ENCODE results near the gene MAL. TPM values are rescaled to one million over a fixed set of nuclear protein-coding genes. Genes with fewer than 3 reads are reported as not detected.

Gene MAL
- total and polyA plus RNA-seq, 2 of the 4 experiments (the other 2 are of a cell fraction), result not detected

- H3K79me1 ChIP-seq (ENCODE audit: low read depth in 1 of 2, low read length in 2 of 2), result no peaks in the 10 kb centered on the region
- no peak overlapping the region for H2BK15ac ChIP-seq (ENCODE audit: low read depth, low read length)
- POLR2A ChIA-PET (ENCODE audit: unreplicated experiment), result no interaction called here
- no peak for DNase-seq
- H3K14ac ChIP-seq (replicated peaks; ENCODE audit: low read depth, low read length), result no peak overlapping the region
- no peak overlapping the region for H2BK20ac ChIP-seq (ENCODE audit: low read depth, low read length)
- TF ChIP-seq RFX5 (IDR thresholded peaks at IDR 0.05; ENCODE audit: low read depth, low read length) (no peak), MAZ (IDR thresholded peaks at IDR 0.05; ENCODE audit: borderline replicate concordance, low read depth, low read length) (no peak), ELK1 (IDR thresholded peaks at IDR 0.05; ENCODE audit: borderline replicate concordance, low read depth, low read length) (no peak), RCOR1 (IDR thresholded peaks at IDR 0.05; ENCODE audit: insufficient replicate concordance, low read length) (no peak), BHLHE40 (IDR thresholded peaks at IDR 0.05; ENCODE audit: low read depth, low read length) (no peak), CHD1 (IDR thresholded peaks at IDR 0.05; ENCODE audit: low read depth, low read length) (no peak), CEBPB (IDR thresholded peaks at IDR 0.05; ENCODE audit: low read depth, low read length) (no peak), NFE2L2 (IDR thresholded peaks at IDR 0.05; ENCODE audit: low read depth, low read length) (no peak), MXI1 (IDR thresholded peaks at IDR 0.05; ENCODE audit: borderline replicate concordance, low read depth, low read length) (no peak), RAD21 (IDR thresholded peaks at IDR 0.05; ENCODE audit: low read length) (no peak), SMC3 (IDR thresholded peaks at IDR 0.05; ENCODE audit: low read depth, low read length) (no peak)
- TF ChIP-seq, protein P1, sequence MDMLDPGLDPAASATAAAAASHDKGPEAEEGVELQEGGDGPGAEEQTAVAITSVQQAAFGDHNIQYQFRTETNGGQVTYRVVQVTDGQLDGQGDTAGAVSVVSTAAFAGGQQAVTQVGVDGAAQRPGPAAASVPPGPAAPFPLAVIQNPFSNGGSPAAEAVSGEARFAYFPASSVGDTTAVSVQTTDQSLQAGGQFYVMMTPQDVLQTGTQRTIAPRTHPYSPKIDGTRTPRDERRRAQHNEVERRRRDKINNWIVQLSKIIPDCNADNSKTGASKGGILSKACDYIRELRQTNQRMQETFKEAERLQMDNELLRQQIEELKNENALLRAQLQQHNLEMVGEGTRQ (IDR thresholded peaks at IDR 0.05; ENCODE audit: low read depth, low read length), result no peak
- TF ChIP-seq, protein P2, sequence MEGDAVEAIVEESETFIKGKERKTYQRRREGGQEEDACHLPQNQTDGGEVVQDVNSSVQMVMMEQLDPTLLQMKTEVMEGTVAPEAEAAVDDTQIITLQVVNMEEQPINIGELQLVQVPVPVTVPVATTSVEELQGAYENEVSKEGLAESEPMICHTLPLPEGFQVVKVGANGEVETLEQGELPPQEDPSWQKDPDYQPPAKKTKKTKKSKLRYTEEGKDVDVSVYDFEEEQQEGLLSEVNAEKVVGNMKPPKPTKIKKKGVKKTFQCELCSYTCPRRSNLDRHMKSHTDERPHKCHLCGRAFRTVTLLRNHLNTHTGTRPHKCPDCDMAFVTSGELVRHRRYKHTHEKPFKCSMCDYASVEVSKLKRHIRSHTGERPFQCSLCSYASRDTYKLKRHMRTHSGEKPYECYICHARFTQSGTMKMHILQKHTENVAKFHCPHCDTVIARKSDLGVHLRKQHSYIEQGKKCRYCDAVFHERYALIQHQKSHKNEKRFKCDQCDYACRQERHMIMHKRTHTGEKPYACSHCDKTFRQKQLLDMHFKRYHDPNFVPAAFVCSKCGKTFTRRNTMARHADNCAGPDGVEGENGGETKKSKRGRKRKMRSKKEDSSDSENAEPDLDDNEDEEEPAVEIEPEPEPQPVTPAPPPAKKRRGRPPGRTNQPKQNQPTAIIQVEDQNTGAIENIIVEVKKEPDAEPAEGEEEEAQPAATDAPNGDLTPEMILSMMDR (conservative IDR thresholded peaks at IDR 0.05; ENCODE audit: low read depth, low read length), result no peak
- peaks cover 48% of the 10 kb centered on the region; the same call in 1 of the 2 replicates for H3K27me3 ChIP-seq (ENCODE audit: control insufficient read depth, insufficient read depth, low read length)
- no peak overlapping the region for H3K4me3 ChIP-seq (ENCODE audit: insufficient read depth, low read depth, low read length)
- H3K4me1 ChIP-seq (ENCODE audit: control insufficient read depth, insufficient read depth, low read length), result no peaks in the 10 kb centered on the region
- no peak overlapping the region for H2AK9ac ChIP-seq (replicated peaks; ENCODE audit: low read depth, low read length, poor library complexity)
- no peak overlapping the region for H3K4me2 ChIP-seq (ENCODE audit: low read depth, low read length)
- no peak overlapping the region for H3K4ac ChIP-seq (ENCODE audit: low read depth, low read length)
- no TSS peak for BruUV-seq (replicated peaks)
- H3K18ac ChIP-seq (ENCODE audit: low read depth, low read length), result no peak overlapping the region
- H4K20me1 ChIP-seq (ENCODE audit: insufficient read depth, low read length), result no peaks in the 10 kb centered on the region
- intact Hi-C loops (cut with micrococcal nuclease) (no loop called here), dilution Hi-C loops (cut with HindIII; ENCODE audit: low sequenced_read_pairs, unreplicated experiment) (no loop called here), in situ Hi-C loops (cut with MboI; ENCODE audit: low sequenced_read_pairs) (no loop called here)
- no peak for ATAC-seq (ENCODE audit: low read depth)
- H4K5ac ChIP-seq (ENCODE audit: low read depth, low read length), result no peak overlapping the region
- H2BK5ac ChIP-seq (ENCODE audit: low read depth, low read length, poor library complexity, severe bottlenecking), result no peak overlapping the region
- H3K56ac ChIP-seq (ENCODE audit: extremely low read depth, insufficient read depth, low read length), result no peak overlapping the region
- no peaks in the 10 kb centered on the region for H3K9me1 ChIP-seq (ENCODE audit: insufficient read depth, low read length)
- H3K23ac ChIP-seq (ENCODE audit: low read depth, low read length), result no peak overlapping the region
- H4K91ac ChIP-seq (ENCODE audit: insufficient read depth, low read depth, low read length), result no peak overlapping the region
- H3K27ac ChIP-seq (ENCODE audit: insufficient read depth, low read length), result no peak overlapping the region
- H2AK5ac ChIP-seq (ENCODE audit: low read depth, low read length), result no peak overlapping the region
- WGBS, 2 experiments (ENCODE audit: extremely low coverage in 2 of 2, insufficient read length in 1 of 2), result 51% methylated on average over 2 of the region's 9 CpGs; no CpG with 5 or more reads in 1 of the 2 experiments
- H4K8ac ChIP-seq (ENCODE audit: low read depth in 2 of 2, low read length in 2 of 2), result no peak overlapping the region
- no peak overlapping the region for H2BK120ac ChIP-seq (ENCODE audit: low read depth, low read length)
- no peaks in the 10 kb centered on the region for H3K9me3 ChIP-seq (ENCODE audit: control insufficient read depth, insufficient read depth, low read length)
- H3K9ac ChIP-seq (ENCODE audit: low read depth, low read length), result no peak overlapping the region
- no peaks in the 10 kb centered on the region for H3K36me3 ChIP-seq (ENCODE audit: control insufficient read depth, insufficient read depth, low read length)
- CTCF ChIA-PET, result no interaction called here
- no peak overlapping the region for H2AFZ ChIP-seq (replicated peaks; ENCODE audit: low read length, poor library complexity)
Measured at GRCh38 chr2:95016616-95017015, 8.9 kb upstream of the MAL start.

All from IMR-90 (cell line).